DMS53 treated with DMSO at 0.1 percent for 48 hours (cell line): ENCODE data around the gene SELENOM.
A peak's percentile ranks its signal among the peaks of the same experiment; 100 is the strongest.

Experiments
- DNase-seq: peaks from one replicate; lab custom pipeline; 2025; ENCODE audit not compliant: unreplicated experiment; lab: John Stamatoyannopoulos, UW

SELENOM gene, protein sequence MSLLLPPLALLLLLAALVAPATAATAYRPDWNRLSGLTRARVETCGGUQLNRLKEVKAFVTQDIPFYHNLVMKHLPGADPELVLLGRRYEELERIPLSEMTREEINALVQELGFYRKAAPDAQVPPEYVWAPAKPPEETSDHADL

GRCh38 chr22:31107178-31107893 is at the start of gene SELENOM:
Gene SELENOM (minus strand): TSS chr22:31107568. CDS start chr22:31107505, 63 bp downstream.
- DNase-seq: peak; percentile 71

GRCh38 chr22:31155422-31155821 is 48.1 kb upstream of the SELENOM start:
- DNase-seq: no peak

DNA sequence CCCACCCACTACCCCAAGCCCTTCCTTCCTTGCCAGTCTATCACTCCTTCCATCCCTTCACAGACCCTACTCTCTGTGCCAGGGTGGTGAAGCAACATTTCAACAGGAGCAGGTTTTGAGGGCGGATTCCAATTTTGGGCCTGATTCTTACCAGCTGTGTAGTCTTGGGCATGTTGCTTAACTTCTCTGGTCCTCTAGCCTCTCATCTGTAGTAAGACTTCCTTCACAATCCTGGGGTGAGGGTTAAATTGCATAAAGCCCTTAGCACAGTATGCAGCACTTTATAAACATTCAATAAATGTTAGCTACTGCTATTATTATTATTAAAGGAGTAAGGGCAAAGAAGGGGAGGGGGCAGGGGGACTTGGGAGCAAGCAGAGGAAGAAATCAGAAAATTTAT is 47.6 kb upstream of the SELENOM start:
- DNase-seq: no peak

DNA sequence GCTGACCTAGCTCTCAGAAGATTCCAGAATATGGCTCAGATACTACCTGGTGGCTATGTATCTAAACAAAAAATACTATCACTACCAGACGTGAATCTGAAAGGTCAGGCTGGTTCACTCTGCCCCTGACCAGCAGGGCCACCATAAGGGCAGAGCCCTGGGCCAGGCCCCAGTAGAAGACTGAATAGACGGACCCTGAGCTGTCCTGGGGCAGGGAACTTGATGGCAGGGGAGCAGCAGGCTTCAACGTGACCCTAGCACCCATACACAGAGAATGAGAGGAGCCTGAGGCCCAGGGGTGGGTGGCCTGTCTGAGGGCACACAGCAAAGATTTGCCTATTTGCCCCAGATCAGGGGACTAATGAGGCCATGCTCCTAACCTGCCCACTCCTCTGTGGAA is 46.0 kb upstream of the SELENOM start:
- DNase-seq: no peak

- no peak for DNase-seq
These were observed 44.5 kb upstream of the SELENOM start for GRCh38 chr22:31151872-31152271.

GRCh38 chr22:31150615-31151014 is 43.2 kb upstream of the SELENOM start:
- no peak for DNase-seq

DNA sequence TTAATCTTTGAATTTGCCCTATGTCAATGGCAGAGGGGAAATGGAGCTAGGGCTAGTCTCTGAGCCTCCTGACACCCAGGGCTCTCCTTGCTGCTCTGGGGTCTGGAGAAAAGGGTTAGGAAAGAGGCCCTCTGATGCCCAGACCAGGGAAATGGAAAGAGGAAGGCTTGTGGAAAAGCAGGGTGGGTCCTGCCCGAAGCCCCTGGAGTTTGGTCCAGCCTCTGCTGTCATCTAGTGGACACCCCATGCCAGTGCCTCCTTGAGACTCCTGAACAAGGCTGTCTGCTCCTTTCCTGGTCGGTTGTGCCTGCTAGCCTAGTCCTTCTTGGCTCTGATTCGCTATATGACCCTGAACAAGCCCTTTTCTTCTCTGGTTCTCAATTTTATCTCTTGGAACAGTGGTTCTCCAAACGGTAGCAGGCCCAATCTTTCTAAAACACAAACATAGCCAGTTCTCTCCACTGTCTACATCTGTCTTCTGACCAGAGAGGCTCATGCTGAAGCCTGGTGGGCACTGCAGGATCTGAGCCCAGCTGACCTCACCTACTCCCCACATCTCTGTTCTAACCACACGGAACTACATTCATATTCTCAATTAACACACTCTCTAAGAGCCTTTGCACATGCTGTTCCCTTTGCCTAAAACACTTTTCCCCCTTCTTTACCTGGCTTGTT is 41.7 kb upstream of the SELENOM start:
- DNase-seq: peak; percentile 25

DNA sequence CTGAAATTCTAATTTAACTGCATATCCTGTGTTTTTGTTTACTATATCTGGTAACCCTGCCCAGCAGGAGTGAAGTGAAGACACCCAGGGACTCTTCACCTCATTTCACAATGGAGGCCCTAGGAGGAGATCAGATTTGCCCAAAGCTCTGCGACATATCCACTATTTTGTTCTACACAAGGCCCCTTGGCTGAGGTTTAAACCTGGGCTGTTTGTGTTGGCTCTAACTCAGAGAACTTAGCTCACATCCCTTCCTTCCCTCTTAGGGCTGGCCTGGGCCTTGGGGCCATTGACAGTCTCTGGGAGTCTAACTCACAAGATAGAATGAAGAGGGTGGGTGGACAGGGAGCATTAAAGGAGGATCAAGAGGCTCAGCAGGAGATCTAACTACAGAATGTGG is 41.1 kb upstream of the SELENOM start:
- DNase-seq: no peak

DNA sequence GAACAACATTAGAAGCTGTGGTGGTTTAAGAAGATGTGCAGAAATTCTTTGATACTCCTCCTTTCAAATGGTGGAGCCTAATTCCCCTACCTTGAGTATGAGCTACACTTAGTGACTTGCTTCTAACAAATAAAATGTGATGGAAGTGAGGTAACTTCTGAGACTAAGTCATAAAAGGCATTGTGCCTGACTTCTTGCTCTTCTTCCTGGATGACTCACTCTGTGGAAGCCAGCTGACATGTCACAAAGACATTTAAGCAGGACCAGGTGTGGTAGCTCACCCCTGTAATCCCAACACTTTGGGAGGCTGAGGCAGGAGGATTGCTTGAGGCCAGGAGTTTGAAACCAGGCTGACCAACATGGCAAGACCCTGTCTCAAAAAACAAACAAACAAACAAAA is 36.9 kb upstream of the SELENOM start:
- DNase-seq: peak; percentile 19

DNA sequence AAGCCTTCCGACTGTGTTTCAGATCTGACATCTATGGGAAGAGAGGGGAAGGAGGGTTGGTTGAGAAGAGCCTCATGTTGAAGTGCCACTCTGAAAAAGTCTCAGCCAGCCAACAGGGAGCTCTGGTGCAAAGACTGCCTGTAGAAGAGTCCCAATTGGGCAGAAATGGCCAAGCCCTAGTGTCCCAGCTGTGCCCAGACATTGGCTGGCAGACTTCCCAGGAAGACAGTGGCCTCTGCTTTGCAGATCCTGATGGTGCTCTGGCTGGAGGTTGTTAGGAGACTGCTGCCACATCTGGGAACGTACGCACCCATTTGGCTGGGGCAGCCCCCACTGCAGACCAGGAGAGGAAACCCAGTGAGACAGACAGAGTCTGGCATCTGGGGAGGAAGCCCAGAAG is 36.2 kb upstream of the SELENOM start:
- DNase-seq: no peak

- DNase-seq: no peak
These were observed 35.7 kb upstream of the SELENOM start for GRCh38 chr22:31143038-31143437.

GRCh38 chr22:31142285-31142684 is 34.9 kb upstream of the SELENOM start:
- DNase-seq: no peak

GRCh38 chr22:31141551-31141950 is 34.2 kb upstream of the SELENOM start:
- no peak for DNase-seq

- no peak for DNase-seq
These were observed 33.4 kb upstream of the SELENOM start for GRCh38 chr22:31140746-31141145.

- no peak for DNase-seq
These were observed 32.7 kb upstream of the SELENOM start, which contains the start of gene PLA2G3 for GRCh38 chr22:31139866-31140716. Gene PLA2G3 (minus strand): TSS chr22:31140508. CDS start chr22:31140354, 154 bp downstream.

DNA sequence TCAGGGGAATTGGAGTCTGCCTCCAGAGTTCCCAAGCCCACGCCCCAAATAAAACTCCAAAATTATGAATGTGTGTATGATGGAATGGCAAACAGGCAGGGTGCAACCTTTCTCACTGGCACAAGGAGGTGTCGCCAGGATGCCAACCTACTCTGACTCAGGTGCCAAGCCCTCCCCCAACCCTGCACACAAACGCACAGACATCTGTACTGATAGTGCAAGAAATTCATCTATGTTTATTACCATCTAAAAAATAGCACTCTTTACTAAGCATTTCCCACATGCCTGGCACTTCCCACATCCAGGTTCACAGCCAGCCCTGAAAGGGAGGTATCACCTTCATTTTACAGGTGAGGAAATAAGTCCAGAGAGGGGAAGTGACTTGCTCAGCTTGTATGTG is 31.7 kb upstream of the SELENOM start:
- DNase-seq: no peak

DNA sequence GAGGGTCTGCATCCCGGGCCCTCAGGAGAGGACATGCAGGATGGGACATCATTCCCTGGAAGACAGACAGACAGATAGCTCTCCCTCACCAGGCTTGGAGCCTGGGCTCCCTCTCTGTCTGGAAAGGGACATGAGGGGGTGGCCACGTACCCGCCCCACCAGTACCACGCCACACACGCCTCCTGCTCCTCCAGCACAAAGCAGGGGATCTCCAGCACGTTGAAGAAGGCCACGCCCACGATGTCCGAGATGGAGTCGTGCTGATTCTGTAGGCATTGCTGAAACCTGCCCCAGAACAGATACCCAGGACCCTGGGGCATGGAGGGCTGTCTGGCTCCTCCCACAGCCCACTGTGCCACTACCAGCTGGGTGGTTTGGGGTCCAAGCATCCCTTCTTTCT is 30.8 kb upstream of the SELENOM start:
- no peak for DNase-seq

DNA sequence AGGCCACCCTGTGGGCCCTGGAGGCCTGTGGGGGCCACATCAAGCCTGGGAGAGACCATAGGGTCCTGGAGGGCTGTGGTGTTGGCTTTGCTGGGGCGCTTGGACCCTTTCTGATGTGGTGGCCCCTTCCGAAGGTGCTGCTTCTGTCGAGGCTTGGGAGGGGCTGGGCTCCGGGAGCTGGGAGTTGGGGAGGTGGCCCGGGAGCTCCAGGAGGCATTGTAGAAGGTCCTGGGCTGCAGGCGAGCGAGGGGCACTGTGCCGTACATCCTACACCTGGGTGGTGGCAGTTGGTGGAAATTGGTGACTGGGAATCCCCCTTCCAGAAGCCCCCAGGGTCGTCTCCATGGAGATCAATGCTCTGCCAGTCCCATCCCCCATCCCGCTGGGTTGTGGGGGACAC is 30.4 kb upstream of the SELENOM start:
- no peak for DNase-seq

DNA sequence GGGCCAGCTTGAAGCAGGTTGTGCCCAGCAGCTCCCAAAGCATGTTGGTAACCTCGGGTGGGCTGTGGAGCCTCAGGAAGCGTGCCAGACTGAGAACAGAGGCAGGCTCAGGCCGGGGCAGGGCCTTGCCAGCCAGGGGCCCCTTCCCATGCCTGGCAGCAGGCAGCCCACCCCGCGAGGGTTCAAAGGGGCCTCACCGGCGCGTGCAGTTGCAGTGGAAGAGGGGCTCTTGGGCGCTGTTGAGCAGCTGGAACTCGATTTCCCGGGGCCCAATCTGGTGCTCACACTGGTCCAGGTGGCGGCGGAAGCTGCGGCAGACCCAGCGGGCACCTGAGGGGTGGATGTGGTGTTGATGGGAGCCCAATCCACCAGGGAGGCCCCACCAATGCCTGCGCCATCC is 29.3 kb upstream of the SELENOM start:
- DNase-seq: no peak

DNA sequence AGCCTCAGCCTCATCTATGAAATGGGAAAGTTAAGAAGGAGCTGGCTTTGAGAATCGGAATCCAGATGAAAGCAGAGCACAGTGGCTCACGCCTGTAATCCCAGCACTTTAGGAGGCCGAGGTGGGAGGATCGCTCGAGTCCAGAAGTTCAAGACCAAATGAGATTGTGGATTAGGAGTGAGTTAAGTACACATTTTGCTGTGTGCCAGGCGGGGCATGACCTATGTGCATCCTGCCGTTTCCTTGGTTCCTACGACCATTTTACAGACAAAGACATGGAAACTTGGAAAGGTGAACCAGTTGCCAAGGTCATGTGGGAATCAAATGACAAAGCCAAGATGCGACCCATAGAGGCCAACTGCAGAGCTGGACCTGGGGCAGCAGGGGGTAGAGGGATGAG is 28.8 kb upstream of the SELENOM start:
- DNase-seq: no peak

DNA sequence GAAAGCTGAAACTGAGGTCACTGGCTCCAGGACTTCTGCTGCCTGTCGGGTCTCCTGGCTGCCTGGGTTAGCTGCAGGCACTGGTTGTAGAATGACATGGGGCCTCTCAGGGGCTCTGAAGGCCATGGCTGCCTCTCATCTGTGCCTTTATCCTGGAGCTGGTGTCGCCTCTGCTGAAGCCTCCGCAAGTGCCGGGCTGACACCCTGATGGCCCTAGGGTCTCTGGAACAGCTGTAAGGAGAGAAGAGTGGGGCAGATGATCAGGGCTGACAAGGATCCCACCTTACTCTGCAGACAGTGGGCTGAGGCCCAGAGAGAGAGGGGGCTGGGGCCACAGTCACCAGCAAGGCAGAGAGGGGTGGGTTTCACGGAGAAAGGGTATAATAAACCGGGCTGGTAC is 28.3 kb upstream of the SELENOM start:
- no peak for DNase-seq
